D721Med (cell line): Measurements from ENCODE around the gene C4BPB.
A peak's percentile ranks its signal among the peaks of the same experiment; 100 is the strongest.

Experiments used
- DNase-seq: peaks from one replicate; pipeline ENCODE4 v3.0.0; 2011; ENCODE audit warnings: low spot score; ENCODE audit not compliant: insufficient read length
- FAIRE-seq: peaks from 2 replicates; lab custom pipeline; 2011; peaks lifted over from hg19 to GRCh38; lab: Jason Lieb, UNC
- TF ChIP-seq, protein P1 (sequence below): IDR thresholded peaks from 2 replicates; pipeline ENCODE4 v1.5.1; 2012; ENCODE audit warnings: mild to moderate bottlenecking, control low read depth; ENCODE audit not compliant: insufficient read depth; ENCODE audit errors: missing control alignments

Gene C4BPB

DNA sequence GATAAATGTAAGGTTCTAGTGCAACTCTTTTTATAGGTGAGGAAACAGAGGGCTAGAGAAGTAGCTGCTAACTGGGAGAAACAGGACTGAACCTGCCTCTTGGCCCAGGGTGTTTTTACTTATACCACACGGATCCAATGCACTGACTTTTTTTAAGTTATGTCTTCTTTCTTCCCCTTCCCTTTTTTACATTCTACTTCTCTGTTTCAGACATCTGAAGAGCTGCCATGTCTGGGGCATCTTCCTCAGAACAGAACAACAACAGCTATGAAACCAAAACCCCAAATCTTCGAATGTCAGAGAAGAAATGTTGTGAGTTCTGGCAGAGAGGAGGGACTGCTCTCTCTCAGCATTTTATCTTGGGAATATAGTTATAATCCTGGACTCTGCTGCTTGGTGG, 34.2 kb upstream of the C4BPB start:
- DNase-seq (no peak), FAIRE-seq (no peak)
- TF ChIP-seq, protein P1, sequence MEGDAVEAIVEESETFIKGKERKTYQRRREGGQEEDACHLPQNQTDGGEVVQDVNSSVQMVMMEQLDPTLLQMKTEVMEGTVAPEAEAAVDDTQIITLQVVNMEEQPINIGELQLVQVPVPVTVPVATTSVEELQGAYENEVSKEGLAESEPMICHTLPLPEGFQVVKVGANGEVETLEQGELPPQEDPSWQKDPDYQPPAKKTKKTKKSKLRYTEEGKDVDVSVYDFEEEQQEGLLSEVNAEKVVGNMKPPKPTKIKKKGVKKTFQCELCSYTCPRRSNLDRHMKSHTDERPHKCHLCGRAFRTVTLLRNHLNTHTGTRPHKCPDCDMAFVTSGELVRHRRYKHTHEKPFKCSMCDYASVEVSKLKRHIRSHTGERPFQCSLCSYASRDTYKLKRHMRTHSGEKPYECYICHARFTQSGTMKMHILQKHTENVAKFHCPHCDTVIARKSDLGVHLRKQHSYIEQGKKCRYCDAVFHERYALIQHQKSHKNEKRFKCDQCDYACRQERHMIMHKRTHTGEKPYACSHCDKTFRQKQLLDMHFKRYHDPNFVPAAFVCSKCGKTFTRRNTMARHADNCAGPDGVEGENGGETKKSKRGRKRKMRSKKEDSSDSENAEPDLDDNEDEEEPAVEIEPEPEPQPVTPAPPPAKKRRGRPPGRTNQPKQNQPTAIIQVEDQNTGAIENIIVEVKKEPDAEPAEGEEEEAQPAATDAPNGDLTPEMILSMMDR = no peak

DNA sequence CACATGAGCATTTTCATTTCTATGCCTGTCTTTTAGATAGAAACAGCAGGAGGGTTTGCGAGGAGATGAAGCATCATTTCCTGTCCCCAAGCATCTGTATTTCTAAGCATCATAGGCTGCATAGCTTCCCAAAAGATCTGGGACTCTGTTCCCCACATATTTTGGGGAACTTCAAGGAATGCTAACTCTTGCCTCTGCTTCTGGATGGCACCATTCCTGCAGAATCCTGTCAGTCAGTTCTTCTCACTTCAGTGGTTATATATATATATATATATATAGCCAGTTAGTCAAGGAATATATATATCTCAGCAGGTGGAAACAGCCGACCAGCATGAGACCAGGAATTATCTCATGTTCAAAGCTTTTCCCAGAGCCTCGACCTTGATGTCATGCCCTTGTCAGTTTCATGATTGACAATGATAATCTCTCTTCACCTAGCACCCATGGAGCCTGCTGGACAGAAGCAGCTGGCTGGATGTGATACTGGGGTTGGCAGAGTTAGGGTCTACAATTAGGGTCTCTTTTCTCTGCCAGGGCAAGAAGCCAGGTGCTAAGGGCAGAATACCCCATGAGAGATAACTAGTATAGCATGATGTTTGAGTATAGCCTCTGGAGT, 33.2 kb upstream of the C4BPB start:
- TF ChIP-seq, protein P1 = no peak
- FAIRE-seq (no peak), DNase-seq (no peak)

DNA sequence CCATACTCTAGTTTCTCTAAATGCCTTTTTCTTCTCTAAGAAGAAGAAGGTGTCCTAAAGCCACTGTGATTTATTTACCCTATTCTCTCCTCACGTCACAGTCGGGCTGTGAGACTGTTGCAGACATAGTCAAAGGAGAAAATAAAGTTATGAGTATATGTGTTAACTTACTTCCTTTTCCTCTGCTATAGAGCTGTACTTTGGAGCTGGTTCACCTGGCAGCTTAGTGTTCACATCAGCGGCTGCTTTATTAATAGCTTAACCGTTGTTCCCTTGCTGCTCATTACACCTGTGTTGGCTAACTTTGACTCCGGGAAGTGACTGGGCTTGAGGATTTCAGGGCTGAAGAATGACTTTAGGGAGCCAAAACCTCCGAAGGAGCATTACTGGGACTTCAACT, 32.0 kb upstream of the C4BPB start:
- FAIRE-seq (no peak), DNase-seq (no peak)
- TF ChIP-seq, protein P1 = no peak

DNA sequence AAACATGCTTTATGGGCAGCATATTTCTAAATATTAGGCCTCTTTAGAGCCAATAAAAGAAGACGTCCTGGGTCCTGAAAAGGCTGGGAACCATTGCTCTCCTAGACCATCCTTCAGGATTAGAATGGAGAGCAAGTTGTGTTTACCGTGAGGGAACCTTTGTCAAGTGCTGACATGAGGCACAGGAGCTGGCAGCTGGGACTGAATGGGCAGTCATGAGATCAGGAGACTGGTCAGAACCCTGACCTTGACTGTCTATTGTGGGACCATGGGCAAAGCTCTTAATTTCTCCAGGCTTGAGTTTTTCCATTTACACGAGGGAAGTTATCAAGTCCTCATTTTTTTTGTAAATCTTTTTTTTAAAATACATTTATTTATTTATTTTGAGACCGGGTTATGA, 30.4 kb upstream of the C4BPB start:
- DNase-seq (no peak), FAIRE-seq (no peak)
- TF ChIP-seq, protein P1 = no peak

DNA sequence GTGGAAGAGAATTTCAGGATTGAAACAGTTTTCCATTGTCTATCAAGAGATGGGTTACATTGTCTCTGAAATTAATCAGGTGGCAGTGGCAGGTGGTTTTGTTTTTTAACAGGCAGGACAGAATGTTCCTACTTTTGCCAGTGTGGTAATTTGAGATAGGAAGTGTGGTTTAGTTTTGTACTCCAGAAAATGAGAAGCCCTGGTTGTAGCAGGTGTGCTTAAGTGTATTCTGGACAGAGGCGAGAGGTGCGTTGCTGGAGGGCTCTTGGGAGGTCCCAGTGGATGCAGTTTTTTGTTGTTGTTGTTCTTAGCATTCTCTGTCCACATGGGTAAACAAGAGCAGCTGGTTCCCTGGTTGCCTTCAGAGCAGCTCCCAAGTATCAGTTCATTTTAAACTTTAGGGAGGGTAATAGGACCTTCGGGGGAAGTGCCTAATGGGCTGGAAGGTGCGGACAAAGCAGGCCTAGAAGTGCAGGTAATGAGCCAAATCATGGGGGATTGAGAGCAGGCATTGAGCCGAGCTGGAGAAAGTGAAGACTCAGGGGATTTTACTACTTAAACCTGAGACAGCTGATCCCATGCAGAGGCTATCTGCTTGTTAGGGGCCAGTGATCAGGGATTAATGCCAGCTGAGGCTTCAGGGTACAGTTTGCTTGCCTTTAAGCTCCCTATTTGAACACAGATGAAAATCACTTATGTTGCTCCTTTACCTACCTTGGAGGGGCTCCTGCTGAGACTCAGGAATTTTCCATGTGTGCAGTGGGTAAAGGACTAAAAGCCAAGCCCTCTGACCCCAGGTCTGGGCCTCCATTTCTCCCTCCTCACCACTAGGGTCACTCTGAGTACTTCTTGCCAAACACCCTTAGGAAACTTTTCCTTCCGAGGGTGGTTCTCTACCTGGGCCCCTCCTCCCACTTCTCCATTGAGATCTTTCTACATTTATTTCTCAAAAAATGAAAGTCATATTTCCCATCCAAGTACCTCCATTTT, 29.5 kb upstream of the C4BPB start:
- FAIRE-seq (no peak), DNase-seq (peak; percentile 40)
- TF ChIP-seq, protein P1 = no peak

DNA sequence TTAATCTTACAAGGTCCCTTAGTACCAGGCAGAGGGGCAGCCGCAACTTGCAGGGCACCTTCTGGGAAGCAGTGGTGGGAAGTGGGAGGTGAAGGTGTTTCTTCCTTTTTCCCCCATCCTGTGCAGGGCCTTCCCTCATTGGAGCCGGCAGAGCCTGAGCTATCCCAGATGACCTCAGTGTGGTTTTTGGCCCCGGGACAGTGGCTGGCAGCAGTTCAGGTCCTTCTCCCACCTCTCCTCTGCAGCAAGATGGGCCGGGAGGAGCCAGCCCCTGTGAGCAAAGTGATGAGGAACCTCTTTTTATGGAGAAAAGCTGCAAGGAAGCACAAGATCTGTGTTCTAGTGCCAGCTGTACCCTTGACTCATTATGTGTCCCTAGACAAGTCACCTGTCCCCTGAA, 28.8 kb upstream of the C4BPB start:
- DNase-seq = no peak
- TF ChIP-seq, protein P1 = no peak
- no peak for FAIRE-seq
